ENCODE data around the gene CTCFL. TPM values are rescaled to one million over a fixed set of nuclear protein-coding genes. Genes with fewer than 3 reads are reported as not detected.
"Not testable (repeated sequence)": the region's sequence is repeated elsewhere in the genome, so short reads cannot be mapped to it uniquely, and the experiment has no call there.

Gene CTCFL
- total and polyA plus RNA-seq, 7 donors = 0.36 TPM; not detected in 6

- Histone ChIP-seq H3K4me1 (peaks cover 0 to 59% (median 34%) of the 10 kb centered on the region in 4 donors), H3K36me3 (no peaks in the 10 kb centered on the region), H3K27me3 (no peaks in the 10 kb centered on the region), H3K9me3 (no peaks in the 10 kb centered on the region), H3K27ac (peak overlapping the region in 2 of 4 donors; percentile 30 to 62), H3K4me3 (no peak overlapping the region)
- WGBS, 2 donors = 81 to 90% methylated on average over 2 of the region's 2 CpGs
- intact Hi-C loops (cut with DNase I) = no loop called here
- TF ChIP-seq POLR2AphosphoS5 (IDR thresholded peaks at IDR 0.05) (no peak), EP300 (IDR thresholded peaks at IDR 0.05) (no peak), CTCF (IDR thresholded peaks at IDR 0.05) (no peak)
- peak; percentile 32 for DNase-seq
Measured at GRCh38 chr20:57474205-57474604, 50.7 kb downstream of the CTCFL start.

GRCh38 chr20:57473246-57474048, 51.5 kb downstream of the CTCFL start:
- Histone ChIP-seq H3K36me3 (no peaks in the 10 kb centered on the region), H3K9me3 (no peaks in the 10 kb centered on the region), H3K4me1 (peaks cover 0 to 66% (median 41%) of the 10 kb centered on the region in 4 donors), H3K27me3 (no peaks in the 10 kb centered on the region), H3K27ac (peak overlapping the region; percentile 30 to 62 (median 58)), H3K4me3 (no peak overlapping the region)
- TF ChIP-seq POLR2AphosphoS5 (IDR thresholded peaks at IDR 0.05) = peak in 1 of 4 donors; percentile 24
- TF ChIP-seq CTCF (IDR thresholded peaks at IDR 0.05) = no peak
- intact Hi-C loops (cut with DNase I) = no loop called here
- DNase-seq = peak; percentile 80
- WGBS, 2 donors = 35 to 64% methylated on average over 16 of the region's 16 CpGs

GRCh38 chr20:57472474-57472873, 52.5 kb downstream of the CTCFL start:
- H3K4me1 ChIP-seq = peaks cover 0 to 70% (median 49%) of the 10 kb centered on the region in 4 donors
- DNase-seq; H3K9me3 ChIP-seq; H3K4me3 ChIP-seq; H3K36me3 ChIP-seq; intact Hi-C loops (cut with DNase I); H3K27me3 ChIP-seq: not testable (repeated sequence)
- WGBS, 2 donors = 86 to 97% methylated on average over 5 of the region's 5 CpGs
- peak overlapping the region in 1 of 4 donors; percentile 61 for H3K27ac ChIP-seq

GRCh38 chr20:57471496-57472372, 53.2 kb downstream of the CTCFL start:
- peak; percentile 50 for DNase-seq
- TF ChIP-seq POLR2AphosphoS5 (IDR thresholded peaks at IDR 0.05) = no peak
- TF ChIP-seq POLR2A (IDR thresholded peaks at IDR 0.05) = no peak
- TF ChIP-seq EP300 (IDR thresholded peaks at IDR 0.05) = no peak
- no peak for TF ChIP-seq CTCF (IDR thresholded peaks at IDR 0.05)
- Histone ChIP-seq H3K4me1 (peaks cover 0 to 72% (median 54%) of the 10 kb centered on the region in 4 donors), H3K4me3 (no peak overlapping the region), H3K9me3 (no peaks in the 10 kb centered on the region), H3K36me3 (no peaks in the 10 kb centered on the region), H3K27ac (peak overlapping the region in 3 of 4 donors; percentile 81 to 86 (median 85)), H3K27me3 (no peaks in the 10 kb centered on the region)
- WGBS, 2 donors = 75 to 86% methylated on average over 12 of the region's 12 CpGs
- intact Hi-C loops (cut with DNase I) = no loop called here

All from sigmoid colon (tissue), 7 donors.